ENCODE measurements around the gene FGFRL1. TPM values are rescaled to one million over a fixed set of nuclear protein-coding genes. Genes with fewer than 3 reads are reported as not detected.
"Not testable (repeated sequence)": the region's sequence is repeated elsewhere in the genome, so short reads cannot be mapped to it uniquely, and the experiment has no call there.

Gene FGFRL1
- total and polyA plus RNA-seq, 3 donors from 2014 or later, result 13.7 to 25.6 (median 14.4) TPM

- Histone ChIP-seq H3K4me1 (peaks cover 7% of the 10 kb centered on the region), H3K27ac (no peak overlapping the region), H3K36me3 (ENCODE audit: low read depth, missing control alignments) (no peaks in the 10 kb centered on the region), H3K9me3 (no peaks in the 10 kb centered on the region), H3K4me3 (no peak overlapping the region), H3K27me3 (no peaks in the 10 kb centered on the region)
- intact Hi-C loops (cut with DNase I; ENCODE audit: low total_unique reads), result no loop called here
- 64 to 67% methylated on average over 10 to 15 of the region's 15 CpGs for WGBS, 2 donors
- DNase-seq, result no peak
- TF ChIP-seq POLR2A (IDR thresholded peaks at IDR 0.05) (no peak), CTCF (IDR thresholded peaks at IDR 0.05) (no peak)
Measured at GRCh38 chr4:996030-996996, 15.1 kb upstream of the FGFRL1 start.

- Histone ChIP-seq H3K36me3 (ENCODE audit: low read depth, missing control alignments) (no peaks in the 10 kb centered on the region), H3K27ac (no peak overlapping the region), H3K4me3 (no peak overlapping the region), H3K9me3 (no peaks in the 10 kb centered on the region), H3K4me1 (peaks cover 7% of the 10 kb centered on the region), H3K27me3 (no peaks in the 10 kb centered on the region)
- TF ChIP-seq POLR2A (IDR thresholded peaks at IDR 0.05) (no peak), CTCF (IDR thresholded peaks at IDR 0.05) (no peak)
- intact Hi-C loops (cut with DNase I; ENCODE audit: low total_unique reads), result no loop called here
- 2 to 10% methylated on average over 5 to 16 of the region's 25 CpGs for WGBS, 2 donors
- no peak for DNase-seq
Measured at GRCh38 chr4:996997-997374, 14.4 kb upstream of the FGFRL1 start.

GRCh38 chr4:997375-998071 is 13.9 kb upstream of the FGFRL1 start:
- TF ChIP-seq CTCF (IDR thresholded peaks at IDR 0.05) (no peak), POLR2A (IDR thresholded peaks at IDR 0.05) (no peak)
- Histone ChIP-seq H3K4me1 (peaks cover 7% of the 10 kb centered on the region), H3K4me3 (peak overlapping the region; percentile 26 to 32), H3K9me3 (no peaks in the 10 kb centered on the region), H3K27me3 (no peaks in the 10 kb centered on the region), H3K27ac (no peak overlapping the region), H3K36me3 (ENCODE audit: low read depth, missing control alignments) (no peaks in the 10 kb centered on the region)
- intact Hi-C loops (cut with DNase I; ENCODE audit: low total_unique reads), result no loop called here
- 5% methylated on average over 30 of the region's 68 CpGs; no CpG with 5 or more reads in 1 of the 2 donors for WGBS, 2 donors
- no peak for DNase-seq

GRCh38 chr4:998096-998691 is 13.2 kb upstream of the FGFRL1 start:
- no peak overlapping the region for H3K4me3 ChIP-seq
- no peaks in the 10 kb centered on the region for H3K36me3 ChIP-seq (ENCODE audit: low read depth, missing control alignments)
- H3K27me3 ChIP-seq, result no peaks in the 10 kb centered on the region
- H3K9me3 ChIP-seq, result no peaks in the 10 kb centered on the region
- WGBS, 2 donors, result 48 to 53% methylated on average over 10 to 12 of the region's 12 CpGs
- peaks cover 7% of the 10 kb centered on the region for H3K4me1 ChIP-seq
- H3K27ac ChIP-seq, result no peak overlapping the region
- DNase-seq, result no peak
- intact Hi-C loops (cut with DNase I; ENCODE audit: low total_unique reads), result no loop called here
- TF ChIP-seq POLR2A (IDR thresholded peaks at IDR 0.05) (no peak), CTCF (IDR thresholded peaks at IDR 0.05) (no peak)

GRCh38 chr4:999240-999863 is 12.1 kb upstream of the FGFRL1 start:
- 51 to 63% methylated on average over 15 to 17 of the region's 21 CpGs for WGBS, 2 donors
- intact Hi-C loops (cut with DNase I; ENCODE audit: low total_unique reads); DNase-seq; H3K9me3 ChIP-seq; H3K27ac ChIP-seq; H3K4me3 ChIP-seq; H3K27me3 ChIP-seq; H3K4me1 ChIP-seq; H3K36me3 ChIP-seq (ENCODE audit: low read depth, missing control alignments): not testable (repeated sequence)

Measured in testis (tissue), 3 donors.